Prostate gland (tissue), 2 donors: ENCODE data around the gene NR4A3.

Experiments
- CTCF ChIP-seq, 4 experiments: fragments of 200-600 bp in 2 of 4; fragments of 450-650 bp in 2 of 4; sonication (generic) in 2 of 4; IDR thresholded peaks; 1 replicate in 3 of 4; 2 replicates in 1 of 4; pipeline ENCODE4 v1.5.1; 2016 to 2019; ENCODE audit warnings: antibody characterized with exemption in 4 of 4, mild to moderate bottlenecking in 2 of 4, moderate library complexity in 2 of 4
- POLR2A ChIP-seq: fragments of 450-650 bp; IDR thresholded peaks from one replicate; pipeline ENCODE4 v1.6.1; 2016; ENCODE audit warnings: antibody characterized with exemption, mild to moderate bottlenecking

GRCh38 chr9:99796231-99796630 is 25.5 kb upstream of the NR4A3 start:
- TF ChIP-seq CTCF (IDR thresholded peaks at IDR 0.05) (no peak), POLR2A (no peak)
